Stomach (tissue), 4 donors: ENCODE measurements around the gene MUC5B.
"Not testable (repeated sequence)": the region's sequence is repeated elsewhere in the genome, so short reads cannot be mapped to it uniquely, and the experiment has no call there.

Experiments used
- CTCF ChIP-seq, 7 experiments: fragments of 450-650 bp in 4 of 7; fragments of 200-600 bp in 3 of 7; sonication (generic) in 3 of 7; IDR thresholded peaks; one replicate each; pipeline ENCODE4 v1.5.1; 2016 to 2019; ENCODE audit warnings: antibody characterized with exemption in 7 of 7, control low read depth in 2 of 7, mild to moderate bottlenecking in 1 of 7
- EP300 ChIP-seq: sonication (generic); formaldehyde crosslinking; IDR thresholded peaks from one replicate; pipeline ENCODE4 v1.6.1; 2017; ENCODE audit warnings: antibody characterized with exemption
- POLR2A ChIP-seq, 4 donors: fragments of 450-650 bp; IDR thresholded peaks; one replicate each; pipeline ENCODE4 v1.6.1; 2016; ENCODE audit warnings: antibody characterized with exemption in 4 of 4, control low read depth in 2 of 4, mild to moderate bottlenecking in 1 of 4, moderate library complexity in 1 of 4

- not testable (repeated sequence) for TF ChIP-seq CTCF (IDR thresholded peaks at IDR 0.05); EP300; POLR2A (IDR thresholded peaks at IDR 0.05)
Observed at GRCh38 chr11:1266976-1267375, 44.1 kb downstream of the MUC5B start.
